ENCODE results near the gene OCA2. TPM values are rescaled to one million over a fixed set of nuclear protein-coding genes. Genes with fewer than 3 reads are reported as not detected.

The OCA2 gene
- total RNA-seq, 1 experiment from 2014 or later, result 0.57 TPM

DNA sequence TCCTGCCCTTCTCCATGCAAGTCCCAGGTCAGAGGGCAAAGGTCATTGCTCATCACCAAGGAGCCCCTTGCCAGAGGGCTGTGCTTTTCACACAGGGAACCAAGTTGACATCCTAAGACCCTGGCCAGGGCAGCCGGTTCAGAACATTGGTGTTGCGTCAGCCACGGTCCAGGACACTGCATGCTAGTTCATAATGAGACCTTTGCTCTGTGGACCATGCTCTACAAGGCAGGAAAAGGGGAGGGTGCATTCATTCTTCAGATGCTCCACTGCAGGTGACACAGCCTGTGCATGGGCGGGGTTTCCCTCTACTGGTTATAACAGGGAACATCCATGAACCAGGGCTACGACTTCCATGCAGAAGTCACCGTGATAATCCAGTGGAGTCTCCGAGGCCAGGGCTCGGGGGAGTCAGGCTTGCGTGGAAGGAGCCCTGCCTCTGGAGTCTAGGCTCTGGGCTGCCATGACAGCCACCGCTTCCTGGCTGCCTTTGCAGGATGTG, 81.6 kb downstream of the OCA2 start:
- ChIA-PET POLR2A (no interaction called here), CTCF (no interaction called here)
- H3K27me3 ChIP-seq (replicated peaks; ENCODE audit: control insufficient read depth, insufficient read depth, low read length), result no peaks in the 10 kb centered on the region
- DNase-seq, result peak; percentile 73 to 81
- TF ChIP-seq, protein P1, sequence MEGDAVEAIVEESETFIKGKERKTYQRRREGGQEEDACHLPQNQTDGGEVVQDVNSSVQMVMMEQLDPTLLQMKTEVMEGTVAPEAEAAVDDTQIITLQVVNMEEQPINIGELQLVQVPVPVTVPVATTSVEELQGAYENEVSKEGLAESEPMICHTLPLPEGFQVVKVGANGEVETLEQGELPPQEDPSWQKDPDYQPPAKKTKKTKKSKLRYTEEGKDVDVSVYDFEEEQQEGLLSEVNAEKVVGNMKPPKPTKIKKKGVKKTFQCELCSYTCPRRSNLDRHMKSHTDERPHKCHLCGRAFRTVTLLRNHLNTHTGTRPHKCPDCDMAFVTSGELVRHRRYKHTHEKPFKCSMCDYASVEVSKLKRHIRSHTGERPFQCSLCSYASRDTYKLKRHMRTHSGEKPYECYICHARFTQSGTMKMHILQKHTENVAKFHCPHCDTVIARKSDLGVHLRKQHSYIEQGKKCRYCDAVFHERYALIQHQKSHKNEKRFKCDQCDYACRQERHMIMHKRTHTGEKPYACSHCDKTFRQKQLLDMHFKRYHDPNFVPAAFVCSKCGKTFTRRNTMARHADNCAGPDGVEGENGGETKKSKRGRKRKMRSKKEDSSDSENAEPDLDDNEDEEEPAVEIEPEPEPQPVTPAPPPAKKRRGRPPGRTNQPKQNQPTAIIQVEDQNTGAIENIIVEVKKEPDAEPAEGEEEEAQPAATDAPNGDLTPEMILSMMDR (IDR thresholded peaks at IDR 0.05; ENCODE audit: insufficient read depth in 1 of 2, low read depth in 1 of 2, low read length in 1 of 2, severe bottlenecking in 1 of 2, unreplicated experiment in 1 of 2), result peak; percentile 38 to 51
- no peaks in the 10 kb centered on the region for H3K4me1 Mint-ChIP-seq (ENCODE audit: low read depth, unreplicated experiment)
- no peaks in the 10 kb centered on the region for H3K27me3 Mint-ChIP-seq (ENCODE audit: insufficient read depth, unreplicated experiment)
- H3K36me3 Mint-ChIP-seq (ENCODE audit: insufficient read depth, unreplicated experiment), result no peaks in the 10 kb centered on the region
- H3K36me3 ChIP-seq (ENCODE audit: control insufficient read depth, insufficient read depth, low read length), result no peaks in the 10 kb centered on the region
- BruUV-seq (replicated peaks), result no TSS peak
- H3K9me3 ChIP-seq, result no peaks in the 10 kb centered on the region
- intact Hi-C loops (cut with micrococcal nuclease; ENCODE audit: unreplicated experiment), result no loop called here
- H3K4me3 ChIP-seq (ENCODE audit: low read depth, low read length), result no peak overlapping the region
- no peak overlapping the region for H3K4me3 Mint-ChIP-seq (ENCODE audit: unreplicated experiment)
- no peaks in the 10 kb centered on the region for H3K9me3 Mint-ChIP-seq (ENCODE audit: unreplicated experiment)
- H3K27ac Mint-ChIP-seq (ENCODE audit: unreplicated experiment), result peak overlapping the region; percentile 14
- H3K4me1 ChIP-seq, result peaks cover 9% of the 10 kb centered on the region; the same call in 1 of the 2 replicates

DNA sequence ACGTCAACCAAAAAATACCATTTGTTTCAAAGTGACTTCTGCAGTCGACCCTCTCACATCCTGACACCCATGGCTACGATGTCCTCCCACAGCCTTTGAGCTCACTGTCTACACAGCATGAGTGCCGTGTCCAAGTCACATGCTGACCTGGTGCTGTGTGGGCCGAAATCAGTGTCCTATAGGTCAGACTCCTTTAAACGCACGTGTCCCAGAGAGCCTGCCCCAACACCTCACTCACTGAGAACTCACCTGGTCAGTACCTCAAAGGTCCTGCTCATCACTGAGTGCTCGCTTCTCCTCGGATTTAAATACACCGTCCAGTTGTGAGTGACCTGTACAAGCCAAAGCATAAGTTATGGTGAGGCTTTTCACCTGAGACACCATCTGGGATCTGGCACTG, 83.3 kb downstream of the OCA2 start:
- DNase-seq, result no peak
- Histone ChIP-seq H3K4me1 (peaks cover 6% of the 10 kb centered on the region; the same call in 1 of the 2 replicates), H3K4me3 (ENCODE audit: low read depth, low read length) (no peak overlapping the region), H3K27me3 (replicated peaks; ENCODE audit: control insufficient read depth, insufficient read depth, low read length) (no peaks in the 10 kb centered on the region), H3K9me3 (no peaks in the 10 kb centered on the region), H3K36me3 (ENCODE audit: control insufficient read depth, insufficient read depth, low read length) (no peaks in the 10 kb centered on the region)
- no peaks in the 10 kb centered on the region for H3K9me3 Mint-ChIP-seq (ENCODE audit: unreplicated experiment)
- intact Hi-C loops (cut with micrococcal nuclease; ENCODE audit: unreplicated experiment), result no loop called here
- BruUV-seq (replicated peaks), result no TSS peak
- CTCF ChIA-PET, result no interaction called here
- no peaks in the 10 kb centered on the region for H3K36me3 Mint-ChIP-seq (ENCODE audit: insufficient read depth, unreplicated experiment)
- POLR2A ChIA-PET, result no interaction called here
- no peak overlapping the region for H3K27ac Mint-ChIP-seq (ENCODE audit: unreplicated experiment)
- TF ChIP-seq, protein P1 (IDR thresholded peaks at IDR 0.05; ENCODE audit: insufficient read depth in 1 of 2, low read depth in 1 of 2, low read length in 1 of 2, severe bottlenecking in 1 of 2, unreplicated experiment in 1 of 2), result no peak
- no peak overlapping the region for H3K4me3 Mint-ChIP-seq (ENCODE audit: unreplicated experiment)
- H3K4me1 Mint-ChIP-seq (ENCODE audit: low read depth, unreplicated experiment), result no peaks in the 10 kb centered on the region
- no peaks in the 10 kb centered on the region for H3K27me3 Mint-ChIP-seq (ENCODE audit: insufficient read depth, unreplicated experiment)

DNA sequence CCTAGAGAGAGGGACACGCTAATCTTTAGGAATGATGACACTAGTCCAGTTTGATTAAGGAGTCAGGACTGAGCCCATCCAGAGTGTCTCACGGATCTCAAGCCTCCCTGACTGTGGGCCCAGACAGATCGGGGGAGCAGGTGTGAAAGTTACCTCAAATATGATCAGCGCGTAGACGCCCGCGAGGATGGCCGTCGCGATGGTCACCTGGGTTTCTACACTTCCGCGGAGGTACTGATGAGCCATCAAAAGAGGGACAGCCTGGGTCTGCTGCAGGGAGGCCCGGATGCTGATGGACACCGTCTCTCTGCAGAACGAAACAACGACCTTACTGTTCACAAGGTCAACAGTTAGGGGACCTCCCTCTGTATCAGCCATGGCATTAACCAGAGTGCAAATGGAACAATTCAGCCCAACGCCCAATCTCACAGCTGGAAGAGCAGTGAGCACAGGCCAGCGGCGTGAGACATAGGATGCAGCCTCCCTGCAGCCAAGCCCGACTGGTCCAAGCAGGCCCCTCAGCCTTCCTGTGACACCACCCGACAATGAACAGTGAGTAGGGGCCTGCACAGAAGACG, 84.4 kb downstream of the OCA2 start:
- TF ChIP-seq, protein P1 (IDR thresholded peaks at IDR 0.05; ENCODE audit: insufficient read depth in 1 of 2, low read depth in 1 of 2, low read length in 1 of 2, severe bottlenecking in 1 of 2, unreplicated experiment in 1 of 2), result no peak
- H3K4me1 Mint-ChIP-seq (ENCODE audit: low read depth, unreplicated experiment), result no peaks in the 10 kb centered on the region
- ChIA-PET CTCF (no interaction called here), POLR2A (no interaction called here)
- DNase-seq, result no peak
- BruUV-seq (replicated peaks), result no TSS peak
- H3K9me3 Mint-ChIP-seq (ENCODE audit: unreplicated experiment), result peaks cover 7% of the 10 kb centered on the region
- H3K27me3 Mint-ChIP-seq (ENCODE audit: insufficient read depth, unreplicated experiment), result no peaks in the 10 kb centered on the region
- no peaks in the 10 kb centered on the region for H3K36me3 ChIP-seq (ENCODE audit: control insufficient read depth, insufficient read depth, low read length)
- no peak overlapping the region for H3K4me3 ChIP-seq (ENCODE audit: low read depth, low read length)
- H3K36me3 Mint-ChIP-seq (ENCODE audit: insufficient read depth, unreplicated experiment), result no peaks in the 10 kb centered on the region
- intact Hi-C loops (cut with micrococcal nuclease; ENCODE audit: unreplicated experiment), result no loop called here
- H3K27me3 ChIP-seq (replicated peaks; ENCODE audit: control insufficient read depth, insufficient read depth, low read length), result no peaks in the 10 kb centered on the region
- H3K9me3 ChIP-seq, result no peaks in the 10 kb centered on the region
- H3K27ac Mint-ChIP-seq (ENCODE audit: unreplicated experiment), result no peak overlapping the region
- H3K4me3 Mint-ChIP-seq (ENCODE audit: unreplicated experiment), result no peak overlapping the region
- H3K4me1 ChIP-seq, result peaks cover 6% of the 10 kb centered on the region; the same call in 1 of the 2 replicates

Measured in Caco-2 (cell line).